LHCN-M2 (cell line): ENCODE results near the gene SMIM9. TPM values are rescaled to one million over a fixed set of nuclear protein-coding genes. Genes with fewer than 3 reads are reported as not detected.
A peak's percentile ranks its signal among the peaks of the same experiment; 100 is the strongest.

Experiments used
- DNase-seq: peaks from one replicate; pipeline ENCODE4 v3.0.0-alpha.2; 2012; ENCODE audit warnings: low read depth
- total RNA-seq: library from RNA; depleted of rRNA; stranded (reverse); fragments of >200 nt; gene quantifications from 2 replicates; pipeline ENCODE4 v1.2.3, GENCODE V29; 2014

Gene SMIM9
- total RNA-seq, 1 experiment from 2014 or later = not detected

DNA sequence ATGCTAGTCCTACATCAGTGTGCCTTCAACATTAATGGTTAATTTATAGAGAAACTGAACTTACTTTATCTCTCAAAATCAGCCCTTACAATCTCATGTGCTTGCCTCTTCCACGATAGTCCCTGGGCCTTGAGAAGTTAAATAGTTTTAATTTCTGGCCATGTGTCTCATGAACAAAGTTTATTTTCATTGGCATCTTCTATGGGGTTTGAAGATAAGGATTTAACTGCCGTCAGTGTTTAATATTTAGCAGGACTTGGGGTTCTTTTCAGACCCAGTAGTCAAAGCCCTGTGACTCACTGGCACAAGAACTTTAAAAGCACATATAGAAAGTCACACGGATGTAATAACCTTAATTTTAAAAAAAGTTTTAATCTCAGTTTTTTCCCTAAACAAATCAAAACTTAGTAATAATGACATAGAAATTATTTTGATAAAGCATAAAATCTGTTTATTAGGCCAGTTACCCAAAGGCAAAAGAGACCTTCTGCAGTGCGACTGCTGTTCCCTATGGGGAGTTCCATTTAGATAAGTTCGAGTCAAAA, 19.1 kb downstream of the SMIM9 start:
- no peak for DNase-seq

DNA sequence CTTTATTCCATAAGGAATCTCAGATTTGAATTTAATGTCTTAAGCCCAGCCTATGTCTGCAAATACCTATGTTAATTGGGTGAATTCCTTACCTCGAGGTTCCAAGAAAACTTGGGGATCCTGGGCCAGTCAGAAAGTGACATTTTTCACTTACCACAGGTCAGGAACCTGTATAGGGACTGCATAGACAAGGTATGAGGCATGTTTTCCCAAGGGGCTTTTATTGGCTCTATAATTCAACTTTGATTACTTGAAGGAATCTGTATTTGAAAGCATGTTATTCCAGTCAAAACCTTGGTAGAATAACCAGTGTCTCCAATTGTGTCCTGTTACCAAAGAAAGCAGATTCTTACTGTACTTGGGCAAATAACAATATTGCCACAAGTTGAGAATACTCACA, 20.7 kb downstream of the SMIM9 start:
- no peak for DNase-seq

DNA sequence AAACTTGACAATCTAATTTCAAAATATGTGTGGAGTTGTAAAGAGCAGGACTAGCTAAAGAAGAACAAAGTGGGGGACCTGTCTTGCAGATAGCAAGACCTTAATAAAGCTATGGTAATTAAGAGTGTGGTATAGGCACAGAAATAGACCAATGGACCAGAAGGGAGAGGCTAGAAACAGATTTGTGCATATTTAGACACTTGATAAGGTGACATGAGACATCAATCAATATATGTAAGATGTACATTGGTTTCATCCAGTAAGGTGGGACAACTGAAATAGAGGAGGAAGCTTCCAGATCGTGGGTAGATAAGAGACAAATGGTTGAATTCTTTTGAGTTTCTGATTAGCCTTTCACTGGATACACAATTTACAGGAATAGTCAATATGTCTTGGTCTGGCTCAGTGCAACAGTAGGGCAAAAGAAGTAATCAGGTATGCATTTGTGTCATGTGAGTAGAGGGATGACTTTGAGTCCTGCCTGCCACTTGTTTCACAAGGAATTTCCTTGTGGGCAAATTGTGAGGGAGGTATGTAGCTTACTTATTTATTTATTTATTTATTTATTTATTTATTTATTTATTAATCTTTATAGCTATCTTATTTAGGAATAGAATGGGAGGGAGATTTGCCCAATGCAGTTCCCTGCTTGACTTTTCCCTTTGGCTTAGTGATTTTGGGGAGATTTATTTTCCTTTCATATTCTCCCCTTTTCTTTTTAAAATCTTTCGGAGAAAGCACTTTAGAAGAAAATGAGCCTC, 21.9 kb downstream of the SMIM9 start:
- no peak for DNase-seq

DNA sequence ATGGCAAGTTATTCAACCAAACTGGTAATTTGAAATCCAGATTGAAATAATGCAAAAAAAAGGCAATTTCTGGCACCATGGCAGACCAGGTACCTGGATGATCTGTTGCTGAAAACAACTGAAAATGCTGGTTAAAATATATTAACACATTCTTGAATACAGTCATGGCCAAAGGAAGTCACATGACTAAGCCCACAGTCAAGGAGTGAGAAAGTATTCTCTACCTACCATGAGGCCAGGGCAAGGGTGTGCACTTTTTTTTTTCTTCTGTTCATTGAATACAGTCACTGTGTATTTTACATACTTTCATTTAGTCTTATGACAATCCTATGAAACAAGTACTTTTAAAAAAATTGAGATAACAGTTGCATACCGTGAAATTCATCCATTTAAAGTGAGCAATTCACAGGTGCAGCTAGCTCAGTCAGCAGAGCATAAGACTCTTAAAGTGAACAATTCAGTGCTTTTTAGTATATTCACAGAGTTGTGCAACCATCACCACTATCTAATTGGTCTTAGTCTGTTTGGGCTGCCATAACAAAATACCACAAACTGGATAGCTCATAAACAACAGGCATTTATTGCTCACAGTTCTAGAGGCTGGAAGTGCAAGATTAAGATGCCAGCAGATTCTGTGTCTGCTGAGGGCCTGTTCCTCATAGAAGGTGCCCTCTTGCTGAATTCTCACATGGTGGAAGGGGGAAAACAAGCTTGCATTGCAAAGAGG, 24.4 kb downstream of the SMIM9 start:
- DNase-seq = no peak

DNA sequence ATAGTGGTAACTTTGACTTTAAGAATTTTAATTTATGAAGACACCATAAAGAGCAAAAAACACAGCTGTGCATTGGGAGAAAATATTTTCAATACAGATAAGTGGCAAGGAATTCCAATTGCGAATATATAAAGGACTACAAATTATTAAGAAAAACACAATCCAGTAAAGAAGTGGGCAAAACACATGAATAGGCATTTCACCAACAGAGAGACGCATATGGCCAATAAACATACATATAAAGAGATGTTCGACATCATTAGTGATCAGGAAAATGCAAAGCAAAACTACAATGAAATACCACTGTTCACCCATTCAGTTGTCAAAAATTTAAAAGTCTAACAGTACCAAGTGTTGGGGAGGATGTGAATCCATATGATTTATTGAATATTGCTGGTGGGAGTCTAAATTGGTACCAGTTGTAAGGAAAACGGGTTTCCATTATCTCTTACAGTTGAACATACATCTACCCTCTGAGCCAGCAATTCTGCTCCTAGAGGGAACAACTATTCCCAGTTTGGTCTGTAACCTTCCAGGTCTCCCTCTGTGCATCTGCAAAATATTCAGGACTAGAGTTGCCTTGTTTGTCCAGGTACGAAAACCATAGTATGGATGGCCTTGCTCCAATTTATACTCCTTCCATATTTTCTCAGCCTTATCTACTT, 27.5 kb downstream of the SMIM9 start:
- DNase-seq = no peak

DNA sequence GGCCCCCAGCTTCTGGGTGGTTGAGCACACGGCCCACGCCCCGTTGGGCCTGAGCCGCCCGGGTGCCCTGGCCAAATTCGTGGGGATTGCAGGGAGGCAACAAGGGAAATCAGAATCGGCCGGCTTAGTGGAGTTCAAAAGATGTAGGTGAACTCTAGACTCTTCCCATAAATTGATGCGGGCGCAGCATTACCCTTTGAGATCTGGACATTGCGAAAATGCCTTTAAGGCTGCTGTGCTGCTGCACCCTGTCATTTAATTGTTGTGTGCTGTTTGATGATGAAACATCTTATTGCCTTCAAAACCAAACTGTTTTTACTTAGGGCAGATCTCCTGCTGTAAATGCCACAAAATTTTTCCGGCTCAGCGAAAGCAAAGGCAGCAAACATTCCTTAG, 28.8 kb downstream of the SMIM9 start:
- DNase-seq = no peak

DNA sequence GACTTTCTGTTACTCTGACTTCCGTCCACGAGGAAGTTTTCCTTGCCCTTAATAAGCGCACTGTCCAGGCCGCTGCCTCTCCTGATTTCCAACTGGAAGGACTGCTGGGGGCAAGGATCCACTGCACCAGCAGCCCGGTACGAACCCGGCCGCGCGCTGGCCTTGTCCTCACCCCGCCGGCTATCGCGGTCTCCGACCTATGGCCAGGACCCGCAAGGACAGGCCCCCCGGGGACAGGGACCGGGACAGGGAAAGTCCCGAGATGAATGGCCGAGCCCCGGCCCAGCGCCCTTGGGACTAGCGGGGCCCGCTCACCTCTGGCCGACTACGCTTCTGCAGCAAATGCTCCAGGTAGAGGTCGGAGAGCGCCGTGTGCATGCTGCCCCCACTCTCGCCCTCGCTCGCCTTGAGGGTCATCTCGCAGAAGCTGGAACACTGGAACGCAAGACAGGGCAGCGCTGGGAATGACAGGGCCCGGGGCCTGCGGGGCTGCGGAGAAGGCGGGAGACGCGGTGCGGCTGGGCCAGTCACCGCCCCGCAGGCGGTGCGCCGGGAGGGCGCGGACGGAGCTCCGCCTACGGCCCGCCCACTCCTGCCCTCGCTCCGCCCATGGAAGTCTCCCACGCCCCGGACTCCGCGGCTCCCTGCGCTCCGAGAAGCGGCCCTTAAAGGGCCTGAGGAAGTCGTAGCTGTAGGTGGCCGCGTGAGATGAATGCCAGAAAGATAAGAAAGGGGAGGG, 29.3 kb downstream of the SMIM9 start, which contains the start of gene MPP1:
Gene MPP1, minus strand, starts transcription at position 529 of the 739 bp plus-strand sequence. Its CDS starts 112 bp downstream, at position 417.
- DNase-seq = peak; percentile 55

DNA sequence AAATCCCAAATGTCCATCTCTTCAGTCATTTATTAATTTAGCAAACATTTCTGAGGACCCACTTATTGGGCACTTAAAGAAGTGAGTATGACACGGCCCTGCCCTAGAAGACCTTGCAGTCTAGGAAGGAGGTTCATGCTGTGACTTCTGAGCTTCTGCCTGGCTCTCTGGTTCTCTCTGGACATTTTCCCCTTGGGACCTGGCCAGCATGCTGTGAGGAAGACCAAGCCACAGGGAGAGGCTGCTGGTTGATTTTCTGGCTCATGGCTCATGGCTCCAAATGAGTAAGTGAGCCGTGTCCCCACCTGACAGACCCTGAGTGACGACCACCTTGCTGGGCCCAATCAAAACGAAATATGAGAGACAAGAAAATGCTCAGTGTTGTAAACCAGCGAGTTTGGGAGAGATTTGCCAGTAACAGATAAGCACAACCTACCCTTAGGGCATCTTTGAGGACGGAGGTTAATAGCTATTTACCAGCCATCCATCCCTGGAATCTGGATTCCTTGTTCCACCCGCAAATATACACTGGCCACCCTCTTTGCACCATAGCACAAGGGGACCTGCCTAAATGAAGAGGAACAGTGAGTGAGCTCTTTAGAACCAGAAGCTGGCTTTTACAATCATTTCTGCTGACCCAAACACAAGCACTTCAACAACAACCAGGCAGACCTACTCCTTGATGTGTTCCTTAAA, 30.1 kb downstream of the SMIM9 start:
- DNase-seq = no peak

DNA sequence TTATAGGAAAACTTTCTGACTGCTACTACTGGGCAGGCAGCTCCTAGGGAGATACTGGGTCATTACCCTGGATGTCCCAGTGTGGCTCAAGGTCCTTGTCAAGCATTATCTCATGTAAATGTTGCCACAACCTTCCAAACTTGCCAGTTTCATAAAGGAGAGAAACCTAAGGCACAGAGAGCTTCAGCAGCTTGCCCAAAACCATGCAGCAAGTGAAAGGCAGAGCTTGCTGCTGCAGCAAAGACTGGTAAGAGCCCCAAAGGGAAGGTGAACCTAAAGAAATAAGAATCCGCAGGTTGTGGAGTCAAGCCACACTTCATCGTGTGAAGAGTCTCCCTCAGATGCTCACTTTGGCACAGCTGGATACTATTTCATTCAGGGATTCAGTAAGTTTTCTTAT, 31.5 kb downstream of the SMIM9 start:
- no peak for DNase-seq

DNA sequence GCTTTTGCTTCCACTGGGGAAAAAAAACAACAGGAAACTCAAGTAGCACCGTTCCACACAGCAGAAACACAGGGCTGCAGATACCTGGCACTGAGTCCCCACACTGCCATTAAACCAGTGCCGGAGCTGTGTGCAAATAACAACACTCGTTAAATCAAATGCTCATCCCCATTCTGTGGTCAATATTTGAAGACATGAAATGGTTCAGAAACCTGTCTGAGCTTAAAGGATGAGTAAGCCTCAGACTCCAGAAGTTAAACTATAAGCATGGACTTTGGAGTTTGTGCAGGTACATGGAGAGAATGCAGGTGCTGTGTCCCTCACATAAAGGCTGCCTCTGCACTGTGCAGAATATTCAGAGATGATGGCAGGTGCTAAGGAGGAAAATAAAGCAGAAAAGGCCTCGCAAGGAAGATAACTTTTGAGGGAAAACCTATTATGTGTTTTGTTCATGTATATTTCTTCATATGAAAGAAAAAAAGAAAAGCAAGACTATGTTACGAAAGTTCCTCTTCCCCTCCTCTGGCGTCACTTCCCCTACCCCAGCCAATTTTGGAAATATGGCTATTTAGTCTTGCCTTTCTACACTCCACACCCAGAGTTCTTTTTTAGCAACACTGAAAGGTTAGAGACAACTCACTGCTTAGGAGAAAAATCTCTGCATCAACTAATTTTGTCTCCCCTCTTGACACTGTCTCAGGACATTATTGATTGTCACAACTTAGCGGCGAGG, 33.8 kb downstream of the SMIM9 start:
- no peak for DNase-seq

DNA sequence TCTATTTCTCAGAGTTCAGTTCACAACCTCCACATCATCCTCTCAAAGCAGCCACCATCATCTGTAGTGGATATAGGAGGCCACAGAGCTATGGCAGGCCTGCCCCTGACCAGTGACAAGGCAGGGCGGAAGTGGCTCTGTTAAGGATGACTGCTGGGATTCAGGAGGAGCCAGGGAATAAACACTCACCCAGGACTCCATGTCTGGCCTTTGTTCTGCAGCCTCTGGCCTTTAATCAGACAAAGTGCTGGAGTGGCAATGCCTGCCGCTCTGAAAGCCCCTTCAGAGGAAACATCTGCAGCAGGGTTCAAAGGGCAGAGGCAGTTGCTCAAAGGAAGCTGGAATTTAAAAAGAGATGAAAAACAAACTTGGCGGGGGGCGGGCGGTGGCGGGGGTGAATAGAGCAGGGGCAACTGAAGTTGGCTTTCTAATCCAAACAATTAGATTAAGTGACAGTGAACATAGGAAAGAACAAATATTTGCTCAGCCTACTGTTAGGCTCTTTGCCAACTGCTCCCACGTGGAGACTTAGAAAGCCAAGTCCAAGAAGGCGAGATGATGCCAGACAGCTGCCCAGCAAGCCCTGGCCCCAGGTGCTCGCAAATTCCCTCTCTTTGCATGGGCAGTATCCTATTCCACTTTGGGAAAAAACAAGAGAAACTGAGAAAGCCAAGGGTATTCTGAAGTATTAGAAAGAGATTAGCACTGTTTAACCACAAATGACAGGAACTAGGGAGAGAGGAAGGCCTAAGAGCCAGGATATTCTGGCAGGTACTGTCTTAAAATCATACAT, 34.7 kb downstream of the SMIM9 start:
- no peak for DNase-seq

DNA sequence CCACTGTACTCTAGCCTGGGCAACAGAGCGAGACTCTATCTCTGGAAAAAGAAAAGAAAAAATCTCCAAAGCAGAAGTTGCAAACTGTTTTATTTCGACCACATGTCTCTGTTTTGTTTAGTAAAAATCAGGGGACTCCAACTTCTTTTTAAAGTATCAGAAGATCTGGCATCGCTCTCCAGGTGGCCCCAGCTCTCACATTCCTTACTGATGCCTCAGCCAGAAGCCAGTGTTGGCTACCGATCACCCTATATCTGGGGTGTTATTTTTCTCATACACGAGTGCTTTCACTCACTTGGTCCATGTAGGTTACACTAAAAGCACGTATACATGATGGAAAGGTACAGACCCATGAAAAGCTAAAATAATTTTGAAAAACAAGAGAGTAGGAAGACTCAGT, 37.5 kb downstream of the SMIM9 start:
- DNase-seq = no peak

DNA sequence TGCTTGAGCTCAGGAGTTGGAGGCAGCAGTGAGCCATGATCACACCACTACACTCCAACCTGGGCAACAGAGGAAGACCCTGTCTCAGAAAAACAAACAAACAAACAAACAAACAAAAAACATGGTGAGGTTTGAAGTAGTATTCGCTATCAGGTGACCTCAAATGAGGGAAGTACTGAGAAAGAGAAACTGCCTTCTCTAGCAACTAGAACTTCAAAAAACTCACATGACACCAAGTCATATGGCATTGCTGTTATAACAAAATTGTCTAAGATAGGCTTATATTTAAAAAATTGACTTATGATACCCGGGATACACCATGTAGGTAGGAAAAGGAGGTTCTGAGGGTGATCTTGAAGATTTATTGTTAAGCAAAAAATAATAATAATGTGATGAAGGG, 39.4 kb downstream of the SMIM9 start:
- no peak for DNase-seq

DNA sequence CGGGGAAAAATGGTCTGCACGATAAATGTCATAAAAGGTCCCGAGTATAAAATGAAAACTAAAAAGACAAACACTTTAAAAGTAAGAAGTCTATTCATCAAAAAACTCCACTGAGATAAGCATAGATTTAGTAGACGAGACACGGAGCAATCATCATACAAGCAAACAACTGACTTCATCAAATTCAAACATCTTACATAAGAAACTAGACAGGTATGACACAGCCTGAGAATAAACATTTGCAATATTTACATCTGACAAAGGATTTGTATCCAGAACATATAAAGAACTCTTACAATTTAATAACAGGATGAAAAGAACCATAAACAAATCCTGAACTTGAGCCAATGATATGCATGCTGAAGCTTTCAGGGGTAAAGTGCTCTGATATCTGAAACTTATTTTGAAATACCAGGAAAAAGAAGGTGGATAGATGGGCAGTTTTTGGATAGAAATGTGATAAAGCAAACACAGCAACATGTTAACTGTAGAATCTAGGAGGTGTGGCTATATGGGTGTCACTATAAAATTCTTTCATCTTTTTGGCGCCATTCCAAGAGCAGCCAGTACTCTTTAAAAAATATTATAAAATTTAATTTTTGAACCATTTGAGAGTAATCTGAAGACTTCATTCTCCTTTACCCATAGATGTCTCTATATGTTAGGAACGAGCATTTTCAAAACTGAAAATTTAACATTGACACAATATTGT, 41.2 kb downstream of the SMIM9 start:
- DNase-seq = no peak

DNA sequence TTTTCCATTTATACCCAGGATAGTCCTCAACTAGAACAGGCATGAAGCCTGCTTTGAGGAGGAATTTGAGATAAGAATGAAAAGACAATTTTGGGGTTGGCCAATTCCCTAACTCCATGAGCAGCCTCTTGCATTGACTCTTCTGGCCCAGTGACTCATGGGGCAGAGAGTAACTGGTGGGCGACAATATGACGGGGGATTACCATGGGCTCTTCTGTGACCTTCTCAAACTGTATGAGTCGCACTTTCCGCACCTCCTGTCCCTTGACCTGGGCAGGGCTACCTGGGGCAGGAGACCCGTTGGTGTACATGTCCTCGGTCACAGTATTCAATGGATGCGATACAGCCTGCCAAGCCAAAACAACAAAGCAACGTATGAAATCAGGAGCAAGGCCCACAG, 42.5 kb downstream of the SMIM9 start:
- no peak for DNase-seq

DNA sequence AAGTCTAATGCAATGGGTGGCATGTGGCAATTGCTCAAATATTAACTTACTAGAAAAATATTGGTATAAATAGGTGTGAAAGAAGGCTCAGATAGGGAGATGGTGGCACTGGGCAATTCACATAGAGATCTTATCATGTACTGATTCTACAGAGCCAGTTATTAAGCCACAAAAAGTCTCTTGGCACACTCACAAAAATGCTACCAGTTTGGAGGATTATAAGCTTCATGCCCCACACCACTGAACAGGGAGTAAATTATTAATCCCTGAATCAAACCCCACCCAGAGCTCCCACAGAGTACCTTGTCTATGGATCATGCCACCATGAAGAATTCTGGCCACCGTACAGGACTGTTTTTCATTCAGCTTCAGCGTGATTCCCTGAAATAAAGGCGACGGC, 43.0 kb downstream of the SMIM9 start:
- no peak for DNase-seq

DNA sequence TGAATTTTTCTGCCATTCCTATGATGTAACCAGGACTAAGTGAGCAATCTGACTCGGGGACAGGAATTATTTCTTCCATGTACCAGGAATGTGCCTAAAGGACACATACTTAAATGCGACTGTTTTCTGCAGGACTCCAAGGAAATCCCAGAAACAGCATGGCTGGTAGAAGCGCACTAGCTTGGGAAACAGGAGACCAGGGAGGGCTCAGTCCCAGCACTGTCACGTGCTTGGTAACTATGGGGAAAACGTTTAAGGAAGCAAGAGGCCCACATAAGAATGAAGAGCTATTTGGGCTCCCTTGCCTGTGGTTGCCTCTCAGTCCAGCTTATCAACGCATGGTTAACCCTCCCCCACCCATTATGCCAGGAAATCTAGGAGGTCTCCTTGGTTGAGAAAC, 48.7 kb downstream of the SMIM9 start:
- DNase-seq = no peak

DNA sequence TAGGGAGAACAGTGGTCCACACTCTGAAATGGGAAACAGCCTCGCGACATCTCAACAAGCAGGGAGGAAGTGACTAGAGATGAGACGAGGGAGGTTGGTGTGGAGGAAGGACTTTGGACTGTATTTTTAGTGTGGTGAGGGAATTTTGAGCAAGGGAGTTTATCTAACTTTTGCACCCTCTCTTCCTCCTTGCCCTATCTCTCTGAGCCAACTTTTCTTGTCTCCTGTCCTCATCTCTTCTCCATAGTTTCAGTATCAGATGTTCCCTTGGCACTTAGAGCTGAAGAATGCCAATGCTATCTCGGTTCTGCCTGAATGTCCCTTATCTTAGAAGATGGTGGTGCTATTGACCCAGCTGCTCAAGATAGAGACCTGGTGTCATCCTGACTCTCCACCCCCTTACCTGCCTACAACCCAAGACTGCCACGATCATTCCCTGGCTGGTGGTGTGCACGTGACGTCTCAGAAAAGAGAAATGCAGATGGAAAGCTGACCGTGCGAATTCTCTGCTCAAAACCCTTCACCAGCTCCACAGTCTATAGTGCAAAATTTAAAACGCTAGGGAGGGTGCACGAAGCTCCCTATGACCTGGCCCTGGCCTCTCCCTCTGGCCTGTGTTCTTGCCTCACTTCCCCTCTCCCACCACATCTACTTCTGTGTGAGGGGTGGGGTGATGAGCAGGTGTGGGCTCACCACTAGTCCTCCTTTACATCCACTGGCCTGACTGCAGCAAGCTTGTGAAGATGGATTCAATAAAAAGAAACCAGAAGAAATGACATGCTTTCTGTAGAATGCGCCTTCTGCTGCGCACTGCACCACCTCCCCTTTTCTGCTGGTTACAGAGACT, 50.1 kb downstream of the SMIM9 start:
- DNase-seq = no peak
